Measurements from ENCODE around the gene ITPRIP.

- TF ChIP-seq ZNF530 (tag by site-specific recombination; IDR thresholded peaks at IDR 0.05; ENCODE audit: low read depth) (no peak), CTCF (tag by site-specific recombination; IDR thresholded peaks at IDR 0.05) (no peak), ZNF610 (tag by site-specific recombination; IDR thresholded peaks at IDR 0.05; ENCODE audit: borderline replicate concordance) (no peak), ZNF830 (tag by site-specific recombination; IDR thresholded peaks at IDR 0.05; ENCODE audit: low read depth) (no peak), SETDB1 (IDR thresholded peaks at IDR 0.05; ENCODE audit: insufficient read length, low read length) (no peak), GLI4 (tag by site-specific recombination; IDR thresholded peaks at IDR 0.05) (no peak), BCL11B (tag by site-specific recombination; IDR thresholded peaks at IDR 0.05; ENCODE audit: low read depth) (no peak), ZNF274 (IDR thresholded peaks at IDR 0.05; ENCODE audit: low read length) (no peak), ZNF274 (tag by site-specific recombination; IDR thresholded peaks at IDR 0.05; ENCODE audit: borderline replicate concordance) (no peak), ZBTB49 (tag by site-specific recombination; IDR thresholded peaks at IDR 0.05; ENCODE audit: low read depth) (no peak), ZNF19 (tag by site-specific recombination; IDR thresholded peaks at IDR 0.05; ENCODE audit: low read depth) (no peak), REST (tag by site-specific recombination; IDR thresholded peaks at IDR 0.05) (no peak), SCRT2 (tag by site-specific recombination; IDR thresholded peaks at IDR 0.05) (no peak)
- TF ChIP-seq, protein P1, sequence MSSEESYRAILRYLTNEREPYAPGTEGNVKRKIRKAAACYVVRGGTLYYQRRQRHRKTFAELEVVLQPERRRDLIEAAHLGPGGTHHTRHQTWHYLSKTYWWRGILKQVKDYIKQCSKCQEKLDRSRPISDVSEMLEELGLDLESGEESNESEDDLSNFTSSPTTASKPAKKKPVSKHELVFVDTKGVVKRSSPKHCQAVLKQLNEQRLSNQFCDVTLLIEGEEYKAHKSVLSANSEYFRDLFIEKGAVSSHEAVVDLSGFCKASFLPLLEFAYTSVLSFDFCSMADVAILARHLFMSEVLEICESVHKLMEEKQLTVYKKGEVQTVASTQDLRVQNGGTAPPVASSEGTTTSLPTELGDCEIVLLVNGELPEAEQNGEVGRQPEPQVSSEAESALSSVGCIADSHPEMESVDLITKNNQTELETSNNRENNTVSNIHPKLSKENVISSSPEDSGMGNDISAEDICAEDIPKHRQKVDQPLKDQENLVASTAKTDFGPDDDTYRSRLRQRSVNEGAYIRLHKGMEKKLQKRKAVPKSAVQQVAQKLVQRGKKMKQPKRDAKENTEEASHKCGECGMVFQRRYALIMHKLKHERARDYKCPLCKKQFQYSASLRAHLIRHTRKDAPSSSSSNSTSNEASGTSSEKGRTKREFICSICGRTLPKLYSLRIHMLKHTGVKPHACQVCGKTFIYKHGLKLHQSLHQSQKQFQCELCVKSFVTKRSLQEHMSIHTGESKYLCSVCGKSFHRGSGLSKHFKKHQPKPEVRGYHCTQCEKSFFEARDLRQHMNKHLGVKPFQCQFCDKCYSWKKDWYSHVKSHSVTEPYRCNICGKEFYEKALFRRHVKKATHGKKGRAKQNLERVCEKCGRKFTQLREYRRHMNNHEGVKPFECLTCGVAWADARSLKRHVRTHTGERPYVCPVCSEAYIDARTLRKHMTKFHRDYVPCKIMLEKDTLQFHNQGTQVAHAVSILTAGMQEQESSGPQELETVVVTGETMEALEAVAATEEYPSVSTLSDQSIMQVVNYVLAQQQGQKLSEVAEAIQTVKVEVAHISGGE (tag by site-specific recombination; conservative IDR thresholded peaks at IDR 0.05; ENCODE audit: low read depth) = no peak
Measured at GRCh38 chr10:104284846-104285245, 53.4 kb downstream of the ITPRIP start.
